Naive thymus-derived CD8-positive, alpha-beta T cell (primary cell): ENCODE results near the gene IDE. TPM values are rescaled to one million over a fixed set of nuclear protein-coding genes. Genes with fewer than 3 reads are reported as not detected.

ENCODE experiments used
- ATAC-seq, 2 donors: fragments of 150-1000 bp; cut with Tn5 transposase in 1 of 2; sonication (Bioruptor Pico), chemical (Tn5 transposase) in 1 of 2; 1 replicate in 1 of 2; 2 replicates in 1 of 2; pipeline ENCODE4 v1.10.0; 2021; ENCODE audit warnings: mild to moderate bottlenecking in 2 of 2, moderate library complexity in 2 of 2
- POLR2A ChIA-PET: fragments of 350-600 bp; sonication (Branson Sonifier 250); formaldehyde crosslinking; loops from one replicate; lab custom pipeline; 2021; ENCODE audit warnings: antibody characterized with exemption; lab: Charles Lee
- DNase-seq, 10 donors: peaks; one replicate each; pipeline versions ENCODE4 v3.0.0 to v3.0.0-alpha.2; 2020 to 2022
- H3K27ac Mint-ChIP-seq, 10 donors: one replicate each; pipeline ENCODE4 v1.8.0; 2020 to 2022; ENCODE audit warnings: mild to moderate bottlenecking in 10 of 10, mixed read lengths in 10 of 10, moderate library complexity in 4 of 10, inconsistent platforms in 1 of 10
- H3K27me3 Mint-ChIP-seq, 5 donors: one replicate each; pipeline ENCODE4 v1.8.0; 2021 to 2022; ENCODE audit warnings: mixed read lengths in 5 of 5
- H3K36me3 Mint-ChIP-seq, 3 donors: one replicate each; pipeline ENCODE4 v1.8.0; 2020 to 2022; ENCODE audit warnings: mixed read lengths in 3 of 3, mild to moderate bottlenecking in 2 of 3, inconsistent platforms in 1 of 3
- H3K4me1 Mint-ChIP-seq, 4 donors: one replicate each; pipeline ENCODE4 v1.8.0; 2021 to 2022; ENCODE audit warnings: mixed read lengths in 4 of 4
- H3K4me3 Mint-ChIP-seq, 10 donors: one replicate each; pipeline ENCODE4 v1.8.0; 2020 to 2022; ENCODE audit warnings: mild to moderate bottlenecking in 10 of 10, mixed read lengths in 10 of 10, moderate library complexity in 6 of 10, inconsistent platforms in 1 of 10
- H3K9me3 Mint-ChIP-seq, 9 donors: one replicate each; pipeline ENCODE4 v1.8.0; 2020 to 2022; ENCODE audit warnings: mixed read lengths in 9 of 9, mild to moderate bottlenecking in 3 of 9, inconsistent platforms in 1 of 9, moderate library complexity in 1 of 9
- polyA plus RNA-seq, 3 donors: library from polyadenylated mRNA; unstranded; fragments of 300-500 nt; fragmentation: Illumina TruSeq; gene quantifications; one replicate each; pipeline ENCODE4 v1.2.3, GENCODE V29; 2021
- total RNA-seq, 8 experiments: library from RNA in 2 of 8; stranded (reverse) in 2 of 8; gene quantifications; one replicate each; pipeline ENCODE4 v1.2.3 and lab custom pipeline; 2021 to 2026

Gene IDE
- total and polyA plus RNA-seq, 5 experiments from 2014 or later: 7.3 to 29.0 (median 11.2) TPM

DNA sequence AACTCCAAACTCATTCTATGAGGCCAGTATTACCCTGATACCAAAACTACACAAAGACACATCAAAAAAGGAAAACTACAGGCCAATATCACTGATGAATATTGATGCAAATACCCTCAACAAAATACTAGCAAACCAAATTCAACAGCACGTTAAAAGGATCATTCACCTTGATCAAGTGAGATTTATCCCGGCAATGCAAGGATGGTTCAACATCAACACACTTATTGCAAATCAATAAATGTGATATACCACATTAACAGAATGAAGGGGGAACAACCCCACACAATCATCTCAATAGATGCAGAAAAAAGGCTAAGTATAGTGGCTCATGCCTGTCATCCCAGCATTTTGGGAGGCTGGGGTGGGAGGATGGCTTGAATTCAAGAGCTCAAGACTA is 19.9 kb downstream of the IDE start:
- H3K27ac Mint-ChIP-seq: no peak overlapping the region
- H3K9me3 Mint-ChIP-seq: peaks cover 6 to 20% (median 10%) of the 10 kb centered on the region in 9 donors
- no peak for DNase-seq
- POLR2A ChIA-PET: no interaction called here
- H3K4me3 Mint-ChIP-seq: no peak overlapping the region
- no peak for ATAC-seq
- H3K4me1 Mint-ChIP-seq: peaks cover 0 to 6% (median 3%) of the 10 kb centered on the region in 4 donors
- H3K36me3 Mint-ChIP-seq: peaks cover 16 to 79% (median 58%) of the 10 kb centered on the region in 3 donors
- H3K27me3 Mint-ChIP-seq: no peaks in the 10 kb centered on the region

- no peak overlapping the region for H3K27ac Mint-ChIP-seq
- H3K9me3 Mint-ChIP-seq: peaks cover 5 to 20% (median 10%) of the 10 kb centered on the region in 9 donors
- POLR2A ChIA-PET: no interaction called here
- peaks cover 15 to 67% (median 45%) of the 10 kb centered on the region in 3 donors for H3K36me3 Mint-ChIP-seq
- H3K27me3 Mint-ChIP-seq: no peaks in the 10 kb centered on the region
- ATAC-seq (no peak), DNase-seq (no peak)
- H3K4me3 Mint-ChIP-seq: no peak overlapping the region
- peaks cover 0 to 6% (median 4%) of the 10 kb centered on the region in 4 donors for H3K4me1 Mint-ChIP-seq
These were observed 21.6 kb downstream of the IDE start for GRCh38 chr10:92552310-92552709.

- Mint-ChIP-seq H3K36me3 (peaks cover 15 to 59% (median 40%) of the 10 kb centered on the region in 3 donors), H3K4me1 (peaks cover 4 to 6% (median 5%) of the 10 kb centered on the region in 4 donors), H3K4me3 (no peak overlapping the region), H3K9me3 (peaks cover 5 to 20% (median 10%) of the 10 kb centered on the region in 9 donors), H3K27me3 (no peaks in the 10 kb centered on the region), H3K27ac (no peak overlapping the region)
- ATAC-seq (no peak), DNase-seq (no peak)
- POLR2A ChIA-PET: interaction anchor here (0.5 kb wide), 1 partner anchor 317 kb away, joined by 6 read pairs; no protein-coding TSS in a partner anchor
These were observed 23.0 kb downstream of the IDE start for GRCh38 chr10:92550924-92551323.

DNA sequence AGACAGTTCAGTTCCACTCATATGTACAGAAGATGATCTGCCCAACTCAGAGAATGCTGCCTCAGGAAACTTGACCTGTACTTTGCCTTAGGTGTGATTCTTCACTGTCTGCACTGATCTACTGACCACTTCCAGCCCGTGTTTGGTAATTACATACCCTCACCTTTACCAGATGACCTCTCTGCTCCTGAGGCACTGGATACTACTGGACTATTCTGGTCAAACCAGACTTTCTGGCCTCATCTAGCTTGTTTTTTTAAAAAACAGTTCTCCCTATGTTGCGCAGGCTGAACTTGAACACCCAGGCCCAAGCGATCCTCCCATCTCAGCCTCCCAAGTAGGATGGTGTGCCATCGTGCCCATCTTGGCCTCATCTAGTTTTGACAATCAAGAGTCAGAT is 26.2 kb downstream of the IDE start:
- DNase-seq (no peak), ATAC-seq (no peak)
- H3K4me1 Mint-ChIP-seq: peaks cover 16 to 33% (median 29%) of the 10 kb centered on the region in 4 donors
- H3K27me3 Mint-ChIP-seq: no peaks in the 10 kb centered on the region
- H3K4me3 Mint-ChIP-seq: no peak overlapping the region
- POLR2A ChIA-PET: no interaction called here
- peaks cover 0 to 2% (median 0%) of the 10 kb centered on the region in 9 donors for H3K9me3 Mint-ChIP-seq
- peak overlapping the region in 2 of 10 donors; percentile 4 to 43 for H3K27ac Mint-ChIP-seq
- peaks cover 0 to 31% (median 10%) of the 10 kb centered on the region in 3 donors for H3K36me3 Mint-ChIP-seq

DNA sequence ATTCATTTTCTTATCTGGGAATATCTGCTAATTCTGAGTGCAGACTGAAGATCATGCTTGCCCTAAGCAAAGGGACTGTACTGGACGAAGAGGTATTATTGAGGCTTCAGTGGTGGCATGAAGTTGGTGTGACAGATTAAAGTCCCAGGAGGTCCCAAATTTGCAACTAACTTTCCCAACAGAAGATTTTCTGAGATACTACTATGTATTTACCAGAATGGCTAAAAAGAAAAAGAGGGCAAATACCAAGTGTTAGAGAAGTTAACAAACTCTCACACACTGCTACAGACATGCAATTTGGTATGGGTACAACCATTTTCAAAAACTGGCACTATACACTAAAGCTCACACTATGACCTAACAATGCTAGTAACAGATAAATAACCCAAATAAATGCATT is 28.3 kb downstream of the IDE start:
- POLR2A ChIA-PET: no interaction called here
- H3K4me3 Mint-ChIP-seq: no peak overlapping the region
- ATAC-seq: no peak
- no peaks in the 10 kb centered on the region for H3K9me3 Mint-ChIP-seq
- peak overlapping the region in 1 of 10 donors; percentile 8 for H3K27ac Mint-ChIP-seq
- H3K4me1 Mint-ChIP-seq: peaks cover 22 to 38% (median 34%) of the 10 kb centered on the region in 4 donors
- no peaks in the 10 kb centered on the region for H3K27me3 Mint-ChIP-seq
- peaks cover 0 to 22% (median 5%) of the 10 kb centered on the region in 3 donors for H3K36me3 Mint-ChIP-seq
- no peak for DNase-seq

GRCh38 chr10:92544296-92544695 is 29.6 kb downstream of the IDE start:
- ATAC-seq (peak; percentile 46 to 55), DNase-seq (peak in 2 of 10 donors; percentile 10 to 31)
- Mint-ChIP-seq H3K4me3 (peak overlapping the region in 4 of 10 donors; percentile 3 to 37 (median 26)), H3K27ac (peak overlapping the region in 6 of 10 donors; percentile 6 to 77 (median 64)), H3K27me3 (no peaks in the 10 kb centered on the region), H3K36me3 (peaks cover 0 to 20% (median 3%) of the 10 kb centered on the region in 3 donors), H3K9me3 (no peaks in the 10 kb centered on the region), H3K4me1 (peaks cover 21 to 38% (median 34%) of the 10 kb centered on the region in 4 donors)
- POLR2A ChIA-PET: interaction anchor here (1.3 kb wide), 1 partner anchor 30 kb away, joined by 5 read pairs; the partner anchor contains the start of gene IDE

DNA sequence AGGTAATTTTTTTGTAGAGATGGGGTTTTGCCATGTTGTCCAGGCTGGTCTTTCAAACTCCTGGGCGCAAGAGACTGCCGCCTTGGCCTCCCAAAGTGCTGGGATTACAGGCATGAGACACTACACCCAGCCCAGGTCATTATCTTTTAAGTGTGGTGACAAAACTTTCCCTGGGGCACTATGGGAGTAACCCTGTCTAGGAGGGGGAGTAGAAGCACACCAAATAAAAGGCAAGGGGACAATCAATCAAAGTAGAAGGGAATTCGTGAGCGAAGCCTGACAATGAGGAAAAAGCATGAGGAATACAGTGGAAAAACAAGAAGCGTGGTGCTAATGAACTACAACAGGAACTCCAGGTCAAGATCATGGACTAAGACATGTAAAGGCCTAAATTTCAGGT is 31.4 kb downstream of the IDE start:
- Mint-ChIP-seq H3K27me3 (no peaks in the 10 kb centered on the region), H3K36me3 (peaks cover 0 to 21% (median 2%) of the 10 kb centered on the region in 3 donors), H3K9me3 (no peaks in the 10 kb centered on the region), H3K4me3 (no peak overlapping the region), H3K27ac (no peak overlapping the region), H3K4me1 (peaks cover 18 to 52% (median 34%) of the 10 kb centered on the region in 4 donors)
- no peak for DNase-seq
- POLR2A ChIA-PET: no interaction called here
- ATAC-seq: no peak

DNA sequence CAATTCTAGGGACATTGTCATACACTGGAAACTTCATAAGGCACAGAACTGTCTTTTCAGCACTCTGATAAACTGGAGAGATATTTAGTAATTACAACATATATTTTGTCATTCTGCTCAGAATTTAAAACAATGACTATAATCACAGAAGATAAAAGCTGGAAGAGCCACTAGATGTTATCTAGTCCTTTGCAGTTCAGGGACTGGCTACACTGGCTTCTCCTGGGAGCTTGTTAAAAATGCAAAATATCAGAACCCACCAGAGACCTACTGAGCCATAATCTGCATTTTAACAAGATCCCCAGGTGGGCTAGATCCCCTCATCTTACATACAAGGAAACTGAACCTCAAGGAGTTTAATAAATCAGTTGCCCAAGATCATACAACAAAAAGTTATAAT is 32.3 kb downstream of the IDE start:
- no peak for ATAC-seq
- H3K4me1 Mint-ChIP-seq: peaks cover 18 to 52% (median 34%) of the 10 kb centered on the region in 4 donors
- POLR2A ChIA-PET: no interaction called here

DNA sequence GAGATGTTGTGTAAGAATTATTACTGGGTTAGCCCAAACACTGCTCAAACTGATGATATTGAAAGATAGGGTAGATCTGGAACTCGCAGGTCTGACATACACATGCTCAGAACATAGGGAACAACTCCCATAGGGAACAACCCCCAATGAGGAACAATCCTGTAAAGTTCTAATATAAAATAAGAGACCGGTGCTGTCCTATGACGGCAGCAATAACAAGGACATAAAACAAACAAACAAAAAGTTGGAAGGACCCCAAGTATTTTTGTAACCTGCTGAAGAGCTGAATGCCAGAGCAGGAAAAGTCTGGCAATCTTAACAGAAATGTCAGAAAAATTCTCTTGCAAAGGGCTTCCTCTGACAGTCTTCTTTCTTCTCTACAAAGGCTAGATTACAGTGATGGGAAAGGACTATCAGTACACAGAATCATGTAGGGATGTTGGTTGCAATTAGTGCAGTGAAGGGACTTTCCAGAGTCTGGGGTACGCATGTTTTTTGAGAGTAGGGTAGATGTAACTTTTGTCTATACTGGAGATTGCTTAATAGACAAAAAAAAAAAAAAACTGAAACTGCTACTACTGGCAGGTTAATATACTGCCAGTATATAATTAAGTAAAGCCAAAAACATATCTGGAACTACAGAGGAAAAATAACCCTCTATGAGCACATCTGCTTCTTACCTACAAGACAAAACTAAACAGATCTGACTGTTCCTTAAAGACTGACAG is 35.5 kb downstream of the IDE start:
- H3K27me3 Mint-ChIP-seq: no peaks in the 10 kb centered on the region
- H3K27ac Mint-ChIP-seq: peak overlapping the region in 1 of 10 donors; percentile 20
- DNase-seq (no peak), ATAC-seq (no peak)
- peaks cover 0 to 55% (median 13%) of the 10 kb centered on the region in 3 donors for H3K36me3 Mint-ChIP-seq
- no peak overlapping the region for H3K4me3 Mint-ChIP-seq
- no peaks in the 10 kb centered on the region for H3K9me3 Mint-ChIP-seq
- peaks cover 7 to 25% (median 13%) of the 10 kb centered on the region in 4 donors for H3K4me1 Mint-ChIP-seq
- POLR2A ChIA-PET: no interaction called here

More for the DNA sequence above, 32.3 kb downstream of the IDE start:
- DNase-seq: no peak
- no peaks in the 10 kb centered on the region for H3K27me3 Mint-ChIP-seq
- no peak overlapping the region for H3K4me3 Mint-ChIP-seq
- peak overlapping the region in 2 of 10 donors; percentile 17 to 22 for H3K27ac Mint-ChIP-seq
- no peaks in the 10 kb centered on the region for H3K9me3 Mint-ChIP-seq
- peaks cover 0 to 26% (median 2%) of the 10 kb centered on the region in 3 donors for H3K36me3 Mint-ChIP-seq

GRCh38 chr10:92530891-92531535 is 42.9 kb downstream of the IDE start:
- H3K36me3 Mint-ChIP-seq: peaks cover 0 to 73% (median 11%) of the 10 kb centered on the region in 3 donors
- POLR2A ChIA-PET: interaction anchor here (0.6 kb wide), 1 partner anchor 11 kb away, joined by 4 read pairs; no protein-coding TSS in a partner anchor
- no peak for DNase-seq

GRCh38 chr10:92530421-92530820 is 43.5 kb downstream of the IDE start:
- Mint-ChIP-seq H3K9me3 (no peaks in the 10 kb centered on the region), H3K27me3 (no peaks in the 10 kb centered on the region), H3K27ac (peak overlapping the region in 1 of 10 donors; percentile 34), H3K36me3 (peaks cover 0 to 73% (median 8%) of the 10 kb centered on the region in 3 donors), H3K4me3 (no peak overlapping the region), H3K4me1 (no peaks in the 10 kb centered on the region)
- DNase-seq (no peak), ATAC-seq (no peak)
- POLR2A ChIA-PET: interaction anchor here (0.6 kb wide), 1 partner anchor 10 kb away, joined by 4 read pairs; no protein-coding TSS in a partner anchor

More at GRCh38 chr10:92530891-92531535, 42.9 kb downstream of the IDE start:
- H3K27ac Mint-ChIP-seq: no peak overlapping the region
- no peaks in the 10 kb centered on the region for H3K4me1 Mint-ChIP-seq
- no peaks in the 10 kb centered on the region for H3K9me3 Mint-ChIP-seq
- H3K4me3 Mint-ChIP-seq: no peak overlapping the region
- no peaks in the 10 kb centered on the region for H3K27me3 Mint-ChIP-seq
- ATAC-seq: no peak

- DNase-seq (no peak), ATAC-seq (no peak)
- Mint-ChIP-seq H3K36me3 (peaks cover 0 to 63% (median 2%) of the 10 kb centered on the region in 3 donors), H3K4me1 (peaks cover 0 to 2% (median 0%) of the 10 kb centered on the region in 4 donors), H3K27me3 (no peaks in the 10 kb centered on the region), H3K27ac (peak overlapping the region in 1 of 10 donors; percentile 40), H3K4me3 (no peak overlapping the region), H3K9me3 (no peaks in the 10 kb centered on the region)
- POLR2A ChIA-PET: no interaction called here
These were observed 46.2 kb downstream of the IDE start for GRCh38 chr10:92527716-92528115.
